B cell (primary cell): ENCODE measurements around the gene RFTN2. TPM values are rescaled to one million over a fixed set of nuclear protein-coding genes. Genes with fewer than 3 reads are reported as not detected.
"Not testable (repeated sequence)": the region's sequence is repeated elsewhere in the genome, so short reads cannot be mapped to it uniquely, and the experiment has no call there.

ENCODE experiments used
- ATAC-seq: fragments of 200-7000 bp; cut with Tn5 transposase; one replicate; pipeline ENCODE4 v1.10.0; 2021; ENCODE audit warnings: low read depth, mild to moderate bottlenecking, moderate number of reproducible peaks, moderate library complexity
- CTCF ChIA-PET: fragments of 350-600 bp; sonication (Branson Sonifier 250); formaldehyde crosslinking; loops from one replicate; lab custom pipeline; 2021; ENCODE audit warnings: antibody characterized with exemption, inconsistent platforms; lab: Charles Lee
- POLR2A ChIA-PET: fragments of 350-600 bp; sonication (Branson Sonifier 250); formaldehyde crosslinking; loops from one replicate; lab custom pipeline; 2021; ENCODE audit warnings: antibody characterized with exemption; lab: Charles Lee
- DNase-seq: peaks from one replicate; pipeline ENCODE4 v3.0.0; 2013
- H2AFZ ChIP-seq: 2 replicates; pipeline ENCODE4 v1.6.1; 2012; ENCODE audit warnings: mild to moderate bottlenecking, low read depth, low read length; ENCODE audit not compliant: insufficient read depth, poor library complexity, severe bottlenecking
- H3K27ac ChIP-seq, 2 donors: 1 replicate in 1 of 2; 2 replicates in 1 of 2; pipeline ENCODE4 v1.5.1; 2012 to 2013; ENCODE audit warnings: low read length in 2 of 2, mild to moderate bottlenecking in 2 of 2, moderate library complexity in 1 of 2
- H3K27me3 ChIP-seq, 4 experiments: fragments of 200-600 bp in 1 of 4; sonication (generic) in 1 of 4; replicated peaks in 1 of 4; 1 replicate in 2 of 4; 2 replicates in 2 of 4; pipeline versions ENCODE4 v1.6.1 to v1.7.0; 2013 to 2016; ENCODE audit warnings: low read length in 3 of 4, mild to moderate bottlenecking in 2 of 4, mixed read lengths in 1 of 4, moderate library complexity in 1 of 4; ENCODE audit not compliant: insufficient read depth in 4 of 4, control insufficient read depth in 3 of 4; ENCODE audit errors: control extremely low read depth in 1 of 4
- H3K36me3 ChIP-seq, 2 experiments: replicated peaks in 1 of 2; 1 replicate in 1 of 2; 2 replicates in 1 of 2; pipeline versions ENCODE4 v1.6.1 to v1.7.1; 2013; ENCODE audit warnings: low read length in 1 of 2; ENCODE audit not compliant: insufficient read depth in 2 of 2, control insufficient read depth in 1 of 2; ENCODE audit errors: control extremely low read depth in 1 of 2, extremely low read depth in 1 of 2
- H3K4me1 ChIP-seq, 2 donors: fragments of 200-600 bp in 1 of 2; sonication (generic) in 1 of 2; 1 replicate in 1 of 2; 2 replicates in 1 of 2; pipeline versions ENCODE4 v1.5.1 to v1.6.1; 2013 to 2017; ENCODE audit warnings: low read length in 2 of 2; ENCODE audit not compliant: control insufficient read depth in 2 of 2, insufficient read depth in 2 of 2
- H3K4me2 ChIP-seq: replicated peaks from 2 replicates; pipeline ENCODE3; 2012; ENCODE audit warnings: mild to moderate bottlenecking, low read depth, low read length; ENCODE audit not compliant: poor library complexity, severe bottlenecking
- H3K4me3 ChIP-seq, 5 experiments: fragments of 200-600 bp in 1 of 5; sonication (generic) in 1 of 5; 1 replicate in 3 of 5; 2 replicates in 2 of 5; pipeline versions ENCODE4 v1.5.1 to v1.7.0; 2011 to 2016; ENCODE audit warnings: low read length in 4 of 5, mild to moderate bottlenecking in 4 of 5, low read depth in 2 of 5, control low read depth in 1 of 5, moderate library complexity in 1 of 5; ENCODE audit not compliant: insufficient read depth in 1 of 5; ENCODE audit errors: control extremely low read depth in 1 of 5, extremely low read depth in 1 of 5
- H3K79me2 ChIP-seq: fragments of 200-600 bp; sonication (generic); one replicate; pipeline ENCODE4 v1.6.0; 2016; ENCODE audit warnings: low read length; ENCODE audit not compliant: control insufficient read depth, insufficient read depth
- H3K9ac ChIP-seq: fragments of 200-600 bp; sonication (generic); 2 replicates; pipeline ENCODE4 v1.6.1; 2017; ENCODE audit warnings: mild to moderate bottlenecking, low read length, moderate library complexity
- H3K9me3 ChIP-seq, 3 donors: one replicate each; pipeline versions ENCODE4 v1.6.1 to v1.7.1; 2013; ENCODE audit warnings: low read length in 2 of 3; ENCODE audit not compliant: control insufficient read depth in 2 of 3, insufficient read depth in 1 of 3; ENCODE audit errors: control extremely low read depth in 1 of 3
- H4K20me1 ChIP-seq: 2 replicates; pipeline ENCODE4 v1.6.0; 2012; ENCODE audit warnings: mild to moderate bottlenecking, low read length; ENCODE audit not compliant: insufficient read depth, control insufficient read depth, poor library complexity, severe bottlenecking
- H3K27ac Mint-ChIP-seq: one replicate; pipeline ENCODE4 v1.8.0; 2021; ENCODE audit warnings: mixed read lengths
- H3K27me3 Mint-ChIP-seq: one replicate; pipeline ENCODE4 v1.8.0; 2021; ENCODE audit warnings: mixed read lengths
- H3K4me1 Mint-ChIP-seq: one replicate; pipeline ENCODE4 v1.8.0; 2021; ENCODE audit warnings: mixed read lengths
- H3K4me3 Mint-ChIP-seq: one replicate; pipeline ENCODE4 v1.8.0; 2021; ENCODE audit warnings: mixed read lengths
- H3K9me3 Mint-ChIP-seq: one replicate; pipeline ENCODE4 v1.8.0; 2022; ENCODE audit warnings: mixed read lengths; ENCODE audit not compliant: insufficient read depth
- WGBS: methylation state at CpG from one replicate; pipeline ENCODE4 v1.1.5; 2013; ENCODE audit warnings: missing lambda C conversion rate; ENCODE audit not compliant: insufficient coverage; 5-methylcytosine and 5-hydroxymethylcytosine counted together
- intact Hi-C: fragments of 100-400 bp; cut with micrococcal nuclease; formaldehyde crosslinking; loops from one replicate; pipeline ENCODE4 v1.10.0; 2022
- polyA plus RNA-seq: library from polyadenylated mRNA; depleted of rRNA; stranded (reverse); fragments of >200 nt; gene quantifications from 2 replicates; pipeline ENCODE4 v1.2.3, GENCODE V29; 2012
- total RNA-seq, 2 donors: library from RNA; stranded (reverse); fragments of 120-200 nt in 1 of 2; gene quantifications; 1 replicate in 1 of 2; 2 replicates in 1 of 2; pipeline versions ENCODE4 v1.2.3 to v1.2.4, GENCODE V29; 2013 to 2022

RFTN2 gene
- total and polyA plus RNA-seq, 2 donors (not counting 1 experiment from before 2014, with no cell fraction given) = not detected

DNA sequence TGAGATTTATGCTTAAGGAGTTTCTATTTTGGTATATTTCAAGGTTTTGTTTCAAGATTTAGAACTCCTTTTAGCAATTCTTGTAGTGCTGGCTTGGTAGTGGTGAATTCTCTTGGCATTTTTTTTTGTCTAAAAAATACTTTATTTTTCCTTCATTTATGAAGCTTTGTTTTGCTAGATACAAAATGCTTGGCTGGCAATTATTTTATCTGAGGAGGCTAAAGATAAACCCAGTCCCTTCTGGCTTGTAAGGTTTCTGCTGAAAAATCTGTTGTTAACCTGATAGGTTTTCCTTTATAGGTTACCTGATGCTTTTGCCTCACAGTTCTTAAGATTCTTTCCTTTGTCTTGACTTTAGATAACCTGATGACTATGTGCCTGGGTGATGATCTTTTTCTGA is 24.3 kb upstream of the RFTN2 start:
- H3K4me1 Mint-ChIP-seq, H3K27ac ChIP-seq, H3K79me2 ChIP-seq, H3K27ac Mint-ChIP-seq, ATAC-seq, CTCF ChIA-PET, DNase-seq, H3K4me2 ChIP-seq, H3K36me3 ChIP-seq, H3K4me3 ChIP-seq, H2AFZ ChIP-seq, H3K9ac ChIP-seq, H3K9me3 ChIP-seq, H3K9me3 Mint-ChIP-seq, H4K20me1 ChIP-seq, H3K4me1 ChIP-seq, H3K4me3 Mint-ChIP-seq, POLR2A ChIA-PET: not testable (repeated sequence)
- peaks cover 0 to 10% (median 0%) of the 10 kb centered on the region in 4 experiments for H3K27me3 ChIP-seq
- H3K27me3 Mint-ChIP-seq = peaks cover 19% of the 10 kb centered on the region
- intact Hi-C loops = loop anchor here (10.0 kb wide), 1 partner anchor 775 kb away; the partner anchor contains the start of gene PGAP1

DNA sequence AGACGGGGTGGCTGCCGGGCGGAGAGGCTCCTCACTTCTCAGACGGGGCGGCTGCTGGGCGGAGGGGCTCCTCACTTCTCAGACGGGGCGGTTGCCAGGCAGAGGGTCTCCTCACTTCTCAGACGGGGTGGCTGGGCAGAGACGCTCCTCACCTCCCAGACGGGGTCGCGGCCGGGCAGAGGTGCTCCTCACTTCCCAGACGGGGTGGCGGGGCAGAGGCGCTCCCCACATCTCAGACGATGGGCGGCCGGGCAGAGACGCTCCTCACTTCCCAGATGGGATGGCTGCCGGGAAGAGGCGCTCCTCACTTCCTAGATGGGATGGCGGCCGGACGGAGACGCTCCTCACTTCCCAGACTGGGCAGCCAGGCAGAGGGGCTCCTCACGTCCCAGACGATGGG is 21.2 kb upstream of the RFTN2 start:
- H3K4me3 Mint-ChIP-seq, CTCF ChIA-PET, ATAC-seq, H3K4me2 ChIP-seq, H3K4me1 ChIP-seq, H2AFZ ChIP-seq, H3K27ac ChIP-seq, H3K9ac ChIP-seq, H3K4me3 ChIP-seq, H3K4me1 Mint-ChIP-seq, H3K9me3 ChIP-seq, POLR2A ChIA-PET, H3K27ac Mint-ChIP-seq, H3K79me2 ChIP-seq, H3K27me3 ChIP-seq, H4K20me1 ChIP-seq, DNase-seq, H3K36me3 ChIP-seq, H3K9me3 Mint-ChIP-seq, intact Hi-C loops: not testable (repeated sequence)
- peaks cover 24% of the 10 kb centered on the region for H3K27me3 Mint-ChIP-seq
- WGBS = 100% methylated on average over 7 of the region's 29 CpGs

DNA sequence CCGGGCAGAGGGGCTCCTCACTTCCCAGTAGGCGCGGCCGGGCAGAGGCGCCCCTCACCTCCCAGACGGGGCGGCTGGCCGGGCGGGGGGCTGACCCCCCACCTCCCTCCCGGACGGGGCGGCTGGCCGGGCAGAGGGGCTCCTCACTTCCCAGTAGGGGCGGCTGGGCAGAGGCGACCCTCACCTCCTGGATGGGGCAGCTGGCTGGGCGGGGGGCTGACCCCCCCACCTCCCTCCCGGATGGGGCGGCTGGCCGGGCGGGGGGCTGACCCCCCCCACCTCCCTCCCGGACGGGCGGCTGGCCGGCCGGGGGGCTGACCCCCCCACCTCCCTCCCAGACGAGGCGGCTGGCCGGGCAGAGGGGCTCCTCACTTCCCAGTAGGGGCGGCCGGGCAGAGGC is 20.6 kb upstream of the RFTN2 start:
- H3K9me3 ChIP-seq, H3K27ac Mint-ChIP-seq, ATAC-seq, H3K9me3 Mint-ChIP-seq, intact Hi-C loops, H3K36me3 ChIP-seq, POLR2A ChIA-PET, H2AFZ ChIP-seq, CTCF ChIA-PET, H3K4me1 ChIP-seq, H3K4me2 ChIP-seq, H4K20me1 ChIP-seq, H3K4me1 Mint-ChIP-seq, DNase-seq, H3K27ac ChIP-seq, H3K79me2 ChIP-seq, H3K9ac ChIP-seq, H3K4me3 ChIP-seq, H3K4me3 Mint-ChIP-seq, H3K27me3 ChIP-seq: not testable (repeated sequence)
- peaks cover 22% of the 10 kb centered on the region for H3K27me3 Mint-ChIP-seq
- WGBS = no CpG with 5 or more reads among the region's 30 CpGs

DNA sequence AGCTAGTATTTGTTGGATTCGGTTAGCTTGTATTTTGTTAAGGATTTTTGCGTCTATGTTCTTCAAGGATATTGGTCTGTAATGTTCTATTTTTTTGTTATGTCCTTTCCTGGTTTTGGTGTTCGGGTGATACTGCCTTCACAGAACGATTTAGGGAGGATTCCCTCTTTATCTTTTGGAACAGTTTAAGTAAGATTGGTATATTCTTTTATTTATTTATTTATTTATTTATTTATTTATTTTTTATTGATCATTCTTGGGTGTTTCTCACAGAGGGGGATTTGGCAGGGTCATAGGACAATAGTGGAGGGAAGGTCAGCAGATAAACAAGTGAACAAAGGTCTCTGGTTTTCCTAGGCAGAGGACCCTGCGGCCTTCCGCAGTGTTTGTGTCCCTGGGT is 19.8 kb upstream of the RFTN2 start:
- H3K9me3 Mint-ChIP-seq, H3K27ac ChIP-seq, H2AFZ ChIP-seq, H3K4me1 Mint-ChIP-seq, ATAC-seq, H3K79me2 ChIP-seq, H3K4me3 Mint-ChIP-seq, H3K4me3 ChIP-seq, POLR2A ChIA-PET, H3K4me1 ChIP-seq, H3K4me2 ChIP-seq, CTCF ChIA-PET, H4K20me1 ChIP-seq, H3K27me3 ChIP-seq, H3K27ac Mint-ChIP-seq, H3K36me3 ChIP-seq, intact Hi-C loops, DNase-seq, H3K9ac ChIP-seq, H3K9me3 ChIP-seq: not testable (repeated sequence)
- WGBS = 100% methylated on average over 1 of the region's 6 CpGs
- peaks cover 16% of the 10 kb centered on the region for H3K27me3 Mint-ChIP-seq
